Activated naive CD4-positive, alpha-beta T cell treated with Interleukin-2 at 50 U/mL for 16 hours (primary cell): Measurements from ENCODE around the gene STK32C.
"Not testable (repeated sequence)": the region's sequence is repeated elsewhere in the genome, so short reads cannot be mapped to it uniquely, and the experiment has no call there.

ENCODE experiments used
- DNase-seq: peaks from one replicate; pipeline ENCODE4 v3.0.0-alpha.2; 2020

STK32C gene

GRCh38 chr10:132300582-132300981 lies 7.2 kb downstream of the STK32C start:
- DNase-seq, result no peak

GRCh38 chr10:132299371-132300336 lies 8.1 kb downstream of the STK32C start:
- no peak for DNase-seq

GRCh38 chr10:132298038-132298881 lies 9.5 kb downstream of the STK32C start:
- no peak for DNase-seq

GRCh38 chr10:132297526-132297925 lies 10.2 kb downstream of the STK32C start:
- no peak for DNase-seq

GRCh38 chr10:132296666-132297443 lies 10.9 kb downstream of the STK32C start:
- DNase-seq, result no peak

GRCh38 chr10:132295481-132295880 lies 12.3 kb downstream of the STK32C start:
- not testable (repeated sequence) for DNase-seq

- no peak for DNase-seq
These were observed 13.0 kb downstream of the STK32C start for GRCh38 chr10:132294561-132295318.

- no peak for DNase-seq
These were observed 13.8 kb downstream of the STK32C start for GRCh38 chr10:132293813-132294520.

- no peak for DNase-seq
These were observed 14.4 kb downstream of the STK32C start for GRCh38 chr10:132293201-132293812.

- DNase-seq, result no peak
These were observed 15.2 kb downstream of the STK32C start for GRCh38 chr10:132292287-132293200.

- DNase-seq, result no peak
These were observed 15.9 kb downstream of the STK32C start for GRCh38 chr10:132291826-132292225.

GRCh38 chr10:132290631-132291030 lies 17.1 kb downstream of the STK32C start:
- DNase-seq, result no peak

- DNase-seq, result no peak
These were observed 18.3 kb downstream of the STK32C start for GRCh38 chr10:132289439-132289838.

GRCh38 chr10:132283604-132284382 lies 24.0 kb downstream of the STK32C start:
- DNase-seq, result no peak

GRCh38 chr10:132282667-132283603 lies 24.8 kb downstream of the STK32C start:
- no peak for DNase-seq

- no peak for DNase-seq
These were observed 25.7 kb downstream of the STK32C start for GRCh38 chr10:132281915-132282666.

- no peak for DNase-seq
These were observed 27.1 kb downstream of the STK32C start for GRCh38 chr10:132280646-132281074.
